Keratinocyte (primary cell): Measurements from ENCODE around the gene ACSL6. TPM values are rescaled to one million over a fixed set of nuclear protein-coding genes. Genes with fewer than 3 reads are reported as not detected.

Experiments
- DNase-seq: peaks from one replicate; pipeline ENCODE4 v3.0.0-alpha.2; 2011; ENCODE audit warnings: low read depth, missing footprints, low spot score
- FAIRE-seq: peaks from 2 replicates; lab custom pipeline; 2011; peaks lifted over from hg19 to GRCh38; lab: Jason Lieb, UNC
- H2AFZ ChIP-seq: 2 replicates; pipeline ENCODE4 v1.6.0; 2012; ENCODE audit warnings: low read length, control low read depth, inconsistent platforms; ENCODE audit not compliant: control insufficient read depth
- H3K27ac ChIP-seq: 2 replicates; pipeline ENCODE4 v1.5.1; 2011; ENCODE audit warnings: low read length; ENCODE audit not compliant: control insufficient read depth, insufficient read depth
- H3K27me3 ChIP-seq: 3 replicates; pipeline ENCODE4 v1.6.0; 2011; ENCODE audit warnings: low read length; ENCODE audit not compliant: control insufficient read depth, insufficient read depth; ENCODE audit errors: extremely low read depth
- H3K36me3 ChIP-seq, 2 experiments: 2 replicates in 1 of 2; 3 replicates in 1 of 2; pipeline ENCODE4 v1.5.1; 2011; ENCODE audit warnings: low read length in 2 of 2, mild to moderate bottlenecking in 1 of 2; ENCODE audit not compliant: control insufficient read depth in 2 of 2, insufficient read depth in 2 of 2; ENCODE audit errors: extremely low read depth in 1 of 2
- H3K4me1 ChIP-seq: 3 replicates; pipeline ENCODE4 v1.5.1; 2011; ENCODE audit warnings: low read length; ENCODE audit not compliant: control insufficient read depth, insufficient read depth; ENCODE audit errors: extremely low read depth
- H3K4me2 ChIP-seq: 3 replicates; pipeline ENCODE4 v1.6.0; 2011; ENCODE audit warnings: low read depth, low read length; ENCODE audit not compliant: control insufficient read depth, insufficient read depth; ENCODE audit errors: extremely low read depth
- H3K4me3 ChIP-seq, 3 experiments: fragments of 200-600 bp in 1 of 3; sonication (generic) in 1 of 3; 2 replicates in 2 of 3; 3 replicates in 1 of 3; pipeline ENCODE4 v1.5.1; 2011 to 2016; ENCODE audit warnings: low read length in 3 of 3, mild to moderate bottlenecking in 3 of 3, control low read depth in 2 of 3, inconsistent platforms in 1 of 3, low read depth in 1 of 3, mixed read lengths in 1 of 3, mixed run types in 1 of 3, moderate library complexity in 1 of 3; ENCODE audit not compliant: control insufficient read depth in 2 of 3, insufficient read depth in 2 of 3; ENCODE audit errors: extremely low read depth in 1 of 3
- H3K79me2 ChIP-seq: 2 replicates; pipeline ENCODE4 v1.6.0; 2012; ENCODE audit warnings: low read length; ENCODE audit not compliant: control insufficient read depth, insufficient read depth
- H3K9ac ChIP-seq: 3 replicates; pipeline ENCODE4 v1.6.0; 2011; ENCODE audit warnings: low read length; ENCODE audit not compliant: control insufficient read depth, insufficient read depth; ENCODE audit errors: extremely low read depth
- H3K9me1 ChIP-seq: 3 replicates; pipeline ENCODE4 v1.6.0; 2011; ENCODE audit warnings: low read length; ENCODE audit not compliant: control insufficient read depth, insufficient read depth; ENCODE audit errors: extremely low read depth
- H3K9me3 ChIP-seq: 2 replicates; pipeline ENCODE4 v1.5.1; 2012; ENCODE audit warnings: low read depth, low read length; ENCODE audit not compliant: control insufficient read depth
- H4K20me1 ChIP-seq: 3 replicates; pipeline ENCODE4 v1.6.0; 2011; ENCODE audit warnings: low read length; ENCODE audit not compliant: control insufficient read depth, insufficient read depth; ENCODE audit errors: extremely low read depth
- CTCF ChIP-seq, 3 experiments: IDR thresholded peaks in 1 of 3; conservative IDR thresholded peaks in 1 of 3; optimal IDR thresholded peaks in 1 of 3; 2 replicates in 2 of 3; 3 replicates in 1 of 3; pipeline versions ENCODE3 to v1.5.1; 2011; ENCODE audit warnings: low read length in 3 of 3, mild to moderate bottlenecking in 3 of 3, moderate library complexity in 2 of 3, control low read depth in 1 of 3, inconsistent platforms in 1 of 3; ENCODE audit not compliant: insufficient read depth in 2 of 3; ENCODE audit errors: extremely low read depth in 1 of 3
- EZH2 ChIP-seq: IDR thresholded peaks from one replicate; pipeline ENCODE4 v1.6.1; 2012; ENCODE audit warnings: inconsistent platforms, mild to moderate bottlenecking, low read length, moderate library complexity
- dilution Hi-C: fragments of 300-500 bp; cut with MboI; formaldehyde crosslinking; loops from one replicate; pipeline ENCODE4 v1.7.0; 2020; ENCODE audit warnings: low sequenced_read_pairs; ENCODE audit not compliant: extremely low pct_ligation_motif_present
- polyA plus RNA-seq, 5 experiments: library from polyadenylated mRNA; depleted of rRNA in 3 of 5; stranded (reverse) in 3 of 5; stranded (forward) in 1 of 5; unstranded in 1 of 5; fragments of >200 nt; gene quantifications; 1 replicate in 1 of 5; 2 replicates in 3 of 5; 3 replicates in 1 of 5; pipeline versions ENCODE4 v1.2.1 to v1.2.3, GENCODE V29; 2011 to 2012; ENCODE audit warnings: missing spikeins in 2 of 5, low read depth in 1 of 5, low replicate concordance in 1 of 5

ACSL6 gene
- polyA plus RNA-seq, 1 donor (not counting 4 experiments of a cell fraction or from before 2014, with no cell fraction given), result 0.18 TPM

DNA sequence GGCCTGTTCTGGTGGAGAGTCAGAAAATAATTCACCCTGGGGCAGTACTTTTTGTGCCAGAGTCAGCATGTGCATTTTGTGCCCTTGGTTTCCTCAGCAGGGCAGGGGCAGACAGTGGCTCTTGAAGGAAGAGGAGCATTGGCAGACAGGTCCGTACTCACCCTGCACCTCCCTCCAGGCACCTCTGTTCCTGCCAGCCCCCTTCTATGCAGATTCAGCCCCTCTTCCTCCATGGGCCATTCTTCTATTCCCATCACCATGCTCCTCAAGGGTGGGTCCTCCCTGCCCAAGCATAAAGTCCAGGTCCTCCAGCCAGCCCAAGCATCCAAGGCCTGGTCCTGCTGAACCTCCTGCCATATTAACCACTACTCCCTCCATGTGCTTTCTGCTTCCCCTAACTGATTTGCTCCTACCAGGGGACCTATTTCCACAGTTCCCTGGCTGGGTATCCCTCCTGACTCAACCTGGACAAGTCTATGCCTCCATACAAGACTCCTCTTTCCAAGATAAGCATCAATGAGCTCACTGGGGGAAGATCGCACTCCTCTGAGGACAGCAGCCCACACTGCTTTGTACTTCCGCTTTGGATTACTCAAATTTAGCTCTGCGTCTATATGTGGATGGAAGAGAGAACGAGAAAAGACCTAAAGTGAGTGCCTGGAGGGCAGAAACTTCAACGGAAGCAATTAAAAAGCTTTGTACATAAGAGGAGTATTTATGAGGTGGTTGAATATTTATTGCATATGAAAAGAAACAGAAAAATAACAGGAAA, 9.3 kb upstream of the ACSL6 start:
- no peaks in the 10 kb centered on the region for H3K9me3 ChIP-seq
- DNase-seq (no peak), FAIRE-seq (no peak)
- H3K27me3 ChIP-seq, result peaks cover 11% of the 10 kb centered on the region
- no peak overlapping the region for H3K9ac ChIP-seq
- no peak overlapping the region for H3K4me2 ChIP-seq
- dilution Hi-C loops, result no loop called here
- no peaks in the 10 kb centered on the region for H3K36me3 ChIP-seq
- H3K9me1 ChIP-seq, result no peaks in the 10 kb centered on the region
- TF ChIP-seq CTCF (optimal IDR thresholded peaks at IDR 0.05 in 1 of 3, IDR thresholded peaks at IDR 0.05 in 1 of 3, conservative IDR thresholded peaks at IDR 0.05 in 1 of 3; ENCODE audit: extremely low read depth in 1 of 3, insufficient read depth in 2 of 3, low read length in 3 of 3) (no peak), EZH2 (no peak)
- H4K20me1 ChIP-seq, result no peaks in the 10 kb centered on the region
- no peak overlapping the region for H3K27ac ChIP-seq
- H3K4me3 ChIP-seq, result no peak overlapping the region
- no peaks in the 10 kb centered on the region for H3K79me2 ChIP-seq
- no peaks in the 10 kb centered on the region for H3K4me1 ChIP-seq
- no peak overlapping the region for H2AFZ ChIP-seq

DNA sequence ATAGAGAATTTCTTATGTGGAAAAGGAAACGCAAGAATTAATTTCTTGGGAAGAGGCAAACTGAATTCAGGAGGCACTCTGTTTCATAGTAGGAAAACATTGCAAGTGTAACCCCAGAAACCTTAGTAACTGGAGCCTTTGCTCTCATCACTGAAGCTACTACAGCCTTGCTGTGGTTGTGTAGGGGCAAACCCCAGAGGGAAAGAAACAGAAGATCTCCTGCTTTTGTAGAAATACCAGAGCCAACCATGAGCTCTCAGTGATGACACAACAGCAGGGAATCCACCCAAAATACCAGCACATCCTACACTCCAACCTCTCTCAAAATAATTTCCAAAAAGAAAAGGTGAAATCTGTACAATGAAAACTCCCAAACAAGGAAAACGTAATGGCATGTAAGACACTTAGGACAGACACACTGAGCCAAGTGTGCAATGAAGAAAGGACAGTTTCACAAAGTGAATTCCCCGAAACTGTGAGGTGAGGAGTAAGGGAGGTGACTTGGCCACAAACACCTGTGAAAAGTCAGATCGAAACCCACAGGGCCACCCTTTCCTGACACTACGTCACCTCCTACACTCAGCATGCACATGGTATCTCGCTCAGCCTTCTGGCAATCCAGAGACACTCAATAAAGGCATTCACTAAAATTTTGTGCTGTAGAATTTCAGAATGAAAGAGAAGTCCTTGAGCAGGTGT, 8.5 kb upstream of the ACSL6 start:
- Histone ChIP-seq H3K4me3 (no peak overlapping the region), H3K4me2 (no peak overlapping the region), H3K79me2 (no peaks in the 10 kb centered on the region), H3K27ac (no peak overlapping the region), H3K36me3 (no peaks in the 10 kb centered on the region), H3K4me1 (no peaks in the 10 kb centered on the region), H3K9me3 (no peaks in the 10 kb centered on the region), H2AFZ (no peak overlapping the region), H3K9me1 (no peaks in the 10 kb centered on the region), H4K20me1 (no peaks in the 10 kb centered on the region), H3K27me3 (peaks cover 11% of the 10 kb centered on the region), H3K9ac (no peak overlapping the region)
- FAIRE-seq (no peak), DNase-seq (no peak)
- TF ChIP-seq EZH2, result no peak
- TF ChIP-seq CTCF (optimal IDR thresholded peaks at IDR 0.05 in 1 of 3, IDR thresholded peaks at IDR 0.05 in 1 of 3, conservative IDR thresholded peaks at IDR 0.05 in 1 of 3; ENCODE audit: extremely low read depth in 1 of 3, insufficient read depth in 2 of 3, low read length in 3 of 3), result no peak
- dilution Hi-C loops, result no loop called here
